Measurements from ENCODE around the gene TMEM131L.
"Not testable (repeated sequence)": the region's sequence is repeated elsewhere in the genome, so short reads cannot be mapped to it uniquely, and the experiment has no call there.

TMEM131L gene

DNA sequence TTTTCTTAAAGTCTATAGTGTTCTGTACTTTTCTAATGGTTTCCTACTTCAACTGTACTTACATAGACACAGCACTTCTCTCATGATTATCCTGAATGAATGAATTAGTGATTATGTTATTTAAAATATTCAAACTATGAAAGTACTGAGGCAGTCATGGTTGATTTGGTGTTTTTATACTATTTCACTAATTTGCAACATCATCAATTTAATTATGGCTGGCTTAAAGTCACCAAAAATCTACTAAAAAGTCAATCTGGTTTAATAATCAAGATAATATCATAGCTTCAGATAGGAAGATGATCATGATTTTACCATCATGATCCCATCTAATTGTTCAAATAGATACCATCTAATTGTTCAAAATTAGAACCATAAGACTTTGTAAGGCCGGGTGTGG is 16.8 kb upstream of the TMEM131L start:
- no peak for DNase-seq

DNA sequence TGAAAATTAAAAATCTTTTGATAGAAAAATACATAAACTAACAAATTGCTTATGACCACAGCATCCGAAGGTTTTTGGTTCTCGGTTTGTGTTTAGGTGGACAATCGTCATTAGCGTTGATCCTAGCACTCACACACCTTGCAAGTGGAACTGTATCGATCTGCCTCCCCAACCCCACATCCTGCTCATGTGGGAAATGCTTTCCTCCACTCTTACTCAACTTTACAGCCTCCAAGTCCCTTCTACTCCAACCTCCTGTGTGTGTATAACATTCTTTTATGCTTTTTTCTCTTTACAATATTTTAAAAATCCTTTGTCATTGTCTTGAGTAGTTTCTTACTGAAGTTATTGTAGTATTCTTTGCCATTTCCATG is 15.6 kb upstream of the TMEM131L start:
- DNase-seq: no peak

DNA sequence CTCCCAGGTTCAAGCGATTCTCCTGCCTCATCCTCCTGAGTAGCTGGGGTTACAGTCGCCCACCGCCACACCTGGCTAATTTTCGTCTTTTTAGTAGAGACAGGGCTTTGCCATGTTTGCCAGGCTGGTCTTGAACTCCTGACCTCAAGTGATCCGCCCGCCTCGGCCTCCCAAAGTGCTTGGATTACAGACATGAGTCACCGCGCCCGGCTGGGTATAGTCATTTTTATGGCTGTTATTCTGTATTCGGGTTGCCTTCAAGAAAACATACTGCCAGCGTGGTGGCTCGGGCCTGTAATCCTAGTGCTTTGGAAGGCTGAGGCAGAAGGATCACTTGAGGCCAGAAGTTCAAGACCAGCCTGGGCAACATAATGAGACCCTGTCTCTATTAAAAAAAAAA is 15.0 kb upstream of the TMEM131L start:
- not testable (repeated sequence) for DNase-seq

DNA sequence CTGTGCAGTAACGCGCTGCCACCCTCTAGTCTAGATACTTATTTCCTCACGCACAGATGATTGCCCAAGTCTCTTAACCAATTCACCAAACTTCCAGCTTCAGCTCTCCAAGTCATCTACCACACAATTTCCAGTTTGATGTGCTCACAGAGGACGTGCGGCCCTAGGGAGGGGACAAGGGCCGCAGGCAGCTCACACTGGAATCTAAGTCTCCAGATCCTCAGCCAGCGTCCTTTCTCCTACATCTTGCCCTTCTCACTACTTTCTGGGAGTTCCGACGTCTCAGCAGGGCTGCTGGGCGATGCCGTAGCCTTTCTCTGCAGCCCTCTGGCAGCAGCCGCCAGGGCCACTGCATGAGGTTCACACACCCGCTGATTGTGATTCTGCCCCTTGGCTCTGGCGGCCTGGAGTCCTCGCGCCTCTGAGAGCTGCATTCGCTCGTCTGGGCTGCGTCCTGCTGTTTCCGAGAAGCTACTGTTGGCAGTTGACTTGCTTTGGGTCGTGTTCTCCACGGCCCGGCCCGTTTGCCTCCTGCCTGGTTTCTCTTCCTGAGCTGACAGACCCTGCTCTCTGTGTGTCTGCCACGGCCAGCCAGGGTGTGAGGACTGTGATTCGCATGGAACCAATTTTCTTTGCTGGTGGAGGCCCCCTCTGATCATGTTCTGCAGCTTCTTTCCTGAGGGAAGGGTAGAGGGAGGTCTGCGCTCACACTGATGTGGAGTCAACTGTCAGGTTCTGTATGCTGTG is 14.1 kb upstream of the TMEM131L start:
- DNase-seq: peak; percentile 68 to 73 (median 71)

DNA sequence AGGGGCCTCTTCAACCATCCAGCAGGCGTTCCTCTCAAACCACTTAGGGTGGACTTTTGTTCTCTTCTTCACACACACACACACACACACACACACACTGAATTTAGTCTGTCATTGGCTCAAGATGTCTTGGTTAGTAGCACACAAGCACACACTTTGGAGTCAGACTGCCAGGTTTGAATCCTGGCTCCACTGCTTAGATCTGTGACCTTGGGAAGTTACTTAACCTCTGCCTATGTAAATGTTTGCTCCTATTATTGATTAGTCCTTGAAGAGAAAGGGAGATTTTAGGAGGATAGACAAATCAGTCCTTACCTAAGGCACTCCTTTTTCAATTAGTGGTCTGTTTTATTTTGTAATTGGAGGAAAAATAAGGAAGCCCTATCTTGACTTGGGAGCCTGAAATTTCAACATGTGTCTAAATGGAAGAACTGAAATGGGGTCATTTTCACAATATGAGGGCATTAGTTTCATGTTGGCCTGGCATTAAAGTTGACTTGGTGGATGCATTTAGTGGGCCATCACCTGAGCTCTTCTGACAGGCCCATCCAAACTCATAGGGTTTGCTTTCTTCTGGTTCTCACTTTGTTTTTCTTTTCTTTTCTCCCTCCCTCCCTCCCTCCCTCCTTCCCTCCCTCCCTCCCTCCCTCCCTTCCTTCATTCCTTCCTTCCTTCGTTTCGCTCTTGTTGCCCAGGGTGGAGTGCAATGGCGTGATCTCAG is 13.3 kb upstream of the TMEM131L start:
- DNase-seq: no peak

DNA sequence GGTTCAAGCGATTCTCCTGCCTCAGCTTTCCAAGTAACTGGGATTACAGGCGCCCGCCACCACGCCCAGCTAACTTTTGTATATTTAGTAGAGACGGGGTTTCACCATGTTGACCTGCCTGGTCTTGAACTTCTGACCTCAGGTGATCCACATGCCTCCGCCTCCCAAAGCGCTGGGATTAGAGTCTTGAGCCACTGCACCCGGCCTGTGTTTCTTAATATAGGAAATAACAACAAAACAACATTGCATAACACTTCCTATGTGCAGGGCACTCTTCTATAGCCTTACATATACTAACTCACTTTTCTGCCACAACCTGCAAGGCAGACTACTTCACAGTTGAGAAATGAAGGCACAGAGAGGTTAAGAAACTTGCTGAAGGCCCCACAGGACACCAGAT is 12.8 kb upstream of the TMEM131L start:
- peak; percentile 59 to 72 (median 71) for DNase-seq

DNA sequence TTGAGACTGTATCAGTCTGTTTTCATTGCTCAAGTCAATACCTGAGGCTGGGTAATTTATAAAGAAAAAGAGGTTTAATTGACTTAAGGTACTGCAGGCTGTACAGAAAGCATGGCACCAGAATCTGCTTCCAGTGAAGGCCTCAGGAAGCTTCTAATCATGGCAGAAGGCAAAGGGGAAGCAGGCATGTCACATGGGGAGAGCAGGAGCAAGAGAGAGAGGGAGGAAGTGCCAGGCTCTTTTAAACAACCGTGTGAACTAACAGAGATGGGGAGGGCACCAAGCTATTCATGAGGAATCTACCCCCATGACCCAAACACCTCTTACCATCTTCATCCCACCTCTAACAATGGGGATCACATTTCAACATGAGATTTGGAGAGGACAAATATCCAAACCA is 7.2 kb upstream of the TMEM131L start:
- no peak for DNase-seq

DNA sequence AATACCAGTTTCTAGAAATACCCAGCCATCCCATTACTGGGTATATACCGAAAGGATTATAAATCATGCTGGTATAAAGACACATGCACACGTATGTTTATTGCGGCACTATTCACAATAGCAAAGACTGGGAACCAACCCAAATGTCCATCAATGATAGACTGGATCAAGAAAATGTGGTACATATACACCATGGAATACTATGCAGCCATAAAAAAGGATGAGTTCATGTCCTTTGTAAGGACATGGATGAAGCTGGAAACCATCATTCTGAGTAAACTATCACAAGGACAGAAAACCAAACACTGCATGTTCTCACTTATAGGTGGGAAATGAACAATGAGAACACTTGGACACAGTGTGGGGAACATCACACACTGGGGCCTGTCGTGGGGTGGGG is 4.6 kb upstream of the TMEM131L start:
- not testable (repeated sequence) for DNase-seq

DNA sequence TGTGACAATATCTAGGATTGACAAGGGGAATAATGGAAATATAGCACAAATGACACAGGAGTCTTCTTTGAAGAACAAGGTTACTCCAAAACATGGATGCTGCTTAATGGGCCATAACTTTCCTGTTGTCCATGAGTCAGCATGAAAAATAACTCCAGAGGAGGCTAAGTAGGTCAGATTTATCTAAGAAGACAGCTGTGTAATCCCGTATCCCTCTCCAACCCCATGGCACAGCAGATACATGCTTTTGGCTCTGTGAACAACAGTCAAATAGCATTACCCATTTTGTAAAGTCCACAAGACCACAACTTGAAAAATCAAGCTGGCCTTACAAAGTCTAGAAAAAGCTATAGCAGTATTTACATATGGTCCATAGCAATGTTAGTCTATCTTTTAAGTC is 2.1 kb upstream of the TMEM131L start:
- no peak for DNase-seq

DNA sequence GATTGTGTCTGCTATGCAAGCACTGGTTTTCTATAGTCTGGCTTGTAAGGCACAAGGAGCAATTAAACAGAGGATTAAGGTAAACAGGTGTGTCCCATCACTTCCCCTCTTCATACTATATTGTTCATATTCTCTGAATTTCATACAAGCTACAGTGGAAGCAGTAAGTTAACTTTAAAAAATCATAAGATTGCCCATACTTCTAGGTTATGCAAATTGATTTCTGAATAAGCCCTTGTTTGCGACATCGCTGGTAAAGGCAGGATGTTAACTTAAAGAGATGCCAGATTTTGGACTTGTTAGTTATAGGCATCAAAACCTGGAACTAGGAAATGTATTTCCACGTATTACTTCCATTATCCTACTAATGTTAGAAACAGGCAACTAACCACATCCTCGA is 1.0 kb upstream of the TMEM131L start:
- DNase-seq: peak; percentile 33 to 66 (median 63)

DNA sequence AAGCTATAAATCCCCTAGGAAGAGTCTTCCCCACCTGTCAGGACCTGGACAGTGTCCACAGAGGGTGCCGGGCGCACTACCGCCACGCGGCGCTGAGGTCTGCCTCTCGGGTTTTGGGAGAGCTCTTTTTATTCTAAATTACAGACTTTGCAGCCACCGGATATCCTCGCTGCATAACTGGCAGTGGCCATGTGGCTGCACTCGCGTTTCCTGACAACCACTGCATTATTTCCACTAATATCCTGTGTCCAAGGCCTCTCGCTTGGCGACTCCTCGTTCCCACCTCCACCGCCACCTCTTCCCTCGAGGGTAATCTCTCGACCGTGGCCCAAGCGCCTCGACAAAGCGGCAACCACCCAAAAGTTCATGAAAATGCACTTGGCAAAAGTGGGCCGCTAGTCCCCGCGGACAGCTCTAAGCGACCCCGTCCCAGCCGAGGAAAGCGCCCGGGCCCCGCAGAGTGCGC is 512 bp upstream of the TMEM131L start:
- DNase-seq: peak in 1 of 3 donors; percentile 26

DNA sequence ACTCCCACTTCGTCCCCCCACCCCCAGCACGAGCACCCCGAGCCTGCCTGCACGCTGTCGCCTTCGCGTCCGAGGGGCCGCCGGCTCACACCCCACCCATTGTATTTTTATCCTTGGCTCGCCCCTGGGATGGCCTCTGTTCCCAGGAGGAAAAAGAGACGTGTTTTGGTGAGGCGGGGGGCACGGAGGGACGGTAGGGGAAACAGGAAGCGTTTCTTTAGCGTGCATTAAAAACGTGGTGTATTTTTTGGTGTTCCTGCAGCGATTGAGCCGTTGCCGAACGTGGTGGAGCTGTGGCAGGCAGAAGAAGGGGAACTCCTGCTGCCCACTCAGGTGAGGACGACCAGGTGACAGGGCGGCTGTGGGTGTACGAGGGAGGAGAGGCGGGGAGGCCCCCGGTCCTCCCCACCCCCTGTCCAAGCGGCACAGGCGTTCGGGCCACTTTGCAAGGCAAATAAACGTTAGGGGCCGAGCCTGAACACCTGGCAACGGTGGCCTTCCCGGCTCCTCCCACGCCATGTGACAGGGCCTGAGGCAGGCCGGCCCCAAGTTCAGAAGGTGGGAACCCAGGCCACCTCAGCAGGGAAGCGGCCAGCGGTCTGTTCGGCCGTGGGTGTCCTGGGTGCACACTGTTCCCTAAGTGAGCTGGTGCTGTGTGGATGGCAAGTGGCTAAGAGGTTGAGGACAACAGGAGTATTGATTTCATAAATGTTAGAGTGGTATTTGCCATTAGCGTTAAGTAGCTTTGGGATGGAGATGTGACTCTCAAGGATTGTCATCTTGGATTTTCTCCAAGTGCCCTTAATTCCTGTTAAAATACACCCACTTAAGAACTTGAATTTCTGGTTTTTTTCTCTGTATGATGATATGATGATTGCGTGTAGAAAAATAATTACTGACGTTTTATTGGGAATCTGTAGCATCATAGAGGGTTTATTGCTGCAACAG is 1.1 kb downstream of the TMEM131L start:
- peak in 2 of 3 donors; percentile 35 to 41 for DNase-seq

DNA sequence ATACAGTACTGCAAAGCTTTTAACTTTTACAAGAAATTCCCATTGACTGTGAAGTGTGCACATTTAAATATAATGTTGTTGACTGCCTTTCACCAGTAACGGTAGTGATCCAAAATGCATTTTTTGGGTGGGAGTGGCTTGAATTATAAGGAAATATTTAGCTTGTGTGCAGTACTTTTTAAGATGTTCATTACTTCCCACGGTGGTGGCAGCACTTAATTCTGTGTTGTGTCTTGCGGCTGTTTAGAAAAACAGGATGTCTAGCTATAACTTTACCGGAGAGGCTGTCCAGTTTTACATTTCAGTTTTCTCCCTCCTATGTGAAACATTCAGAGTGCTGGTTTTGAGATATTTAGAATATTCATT is 1.7 kb downstream of the TMEM131L start:
- peak in 1 of 3 donors; percentile 29 for DNase-seq

DNA sequence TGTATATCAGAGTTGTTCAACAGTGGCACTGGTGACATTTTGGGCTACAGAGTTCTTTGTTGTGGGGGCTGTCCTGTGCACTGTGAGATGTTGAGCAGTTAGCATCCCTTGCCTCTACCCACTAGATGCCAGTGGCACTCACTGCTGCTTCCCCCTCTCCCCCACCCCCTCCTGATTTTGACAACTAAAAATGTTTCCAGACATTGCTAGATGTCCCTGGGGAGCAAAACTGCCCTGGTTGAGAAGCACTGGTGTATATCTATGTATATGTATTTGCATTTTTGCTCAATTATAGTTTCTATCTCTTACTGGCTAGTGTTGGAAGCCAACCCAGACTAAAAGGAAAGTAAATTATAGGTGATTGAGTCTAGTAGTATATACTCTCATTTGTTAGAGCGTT is 2.4 kb downstream of the TMEM131L start:
- DNase-seq: no peak

DNA sequence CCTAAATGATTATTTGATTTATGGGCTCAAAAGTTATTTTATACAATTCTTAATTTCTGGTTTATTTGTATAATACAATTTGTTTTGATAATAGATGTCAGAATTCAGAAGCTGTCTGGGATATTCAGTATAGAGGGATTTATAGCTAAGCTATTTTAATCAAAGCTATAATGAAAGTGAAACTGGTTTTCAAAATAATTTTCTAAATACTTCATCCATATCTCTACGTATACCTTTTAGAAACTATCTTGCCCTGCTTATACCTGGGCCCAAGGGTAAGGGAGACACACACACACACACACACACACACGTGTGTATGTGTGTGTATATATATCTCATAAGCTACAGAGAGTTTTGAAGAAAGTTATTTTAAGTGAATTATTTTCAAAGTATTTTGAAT is 2.9 kb downstream of the TMEM131L start:
- DNase-seq: no peak

DNA sequence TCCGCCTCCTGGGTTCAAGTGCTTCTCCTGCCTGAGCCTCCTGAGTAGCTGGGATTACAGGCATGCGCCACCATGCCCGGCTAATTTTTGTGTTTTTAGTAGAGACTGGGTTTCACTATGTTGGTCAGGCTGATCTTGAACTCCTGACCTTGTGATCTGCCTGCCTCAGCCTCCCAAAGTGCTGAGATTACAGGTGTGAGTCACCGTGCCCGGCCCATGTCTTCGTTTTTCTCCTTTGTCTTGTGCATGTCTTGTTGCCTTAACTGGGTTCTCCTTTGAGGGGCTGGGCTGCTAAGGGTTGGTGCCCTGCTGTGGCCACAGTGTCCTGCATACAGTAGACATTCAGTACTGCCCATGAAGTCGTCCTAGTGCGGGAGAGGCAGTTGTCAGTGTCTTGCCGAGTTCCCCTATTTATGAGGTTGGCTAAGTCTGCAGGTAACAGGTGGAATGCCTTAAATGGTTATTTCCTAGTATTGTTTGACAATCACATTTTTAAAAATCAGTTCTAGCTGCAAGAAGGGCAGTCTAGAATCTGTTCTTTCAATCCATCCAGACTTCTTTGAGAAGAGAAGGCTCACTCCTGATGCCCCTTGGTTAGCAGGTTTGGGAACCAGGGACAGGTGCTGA is 5.0 kb downstream of the TMEM131L start:
- not testable (repeated sequence) for DNase-seq

DNA sequence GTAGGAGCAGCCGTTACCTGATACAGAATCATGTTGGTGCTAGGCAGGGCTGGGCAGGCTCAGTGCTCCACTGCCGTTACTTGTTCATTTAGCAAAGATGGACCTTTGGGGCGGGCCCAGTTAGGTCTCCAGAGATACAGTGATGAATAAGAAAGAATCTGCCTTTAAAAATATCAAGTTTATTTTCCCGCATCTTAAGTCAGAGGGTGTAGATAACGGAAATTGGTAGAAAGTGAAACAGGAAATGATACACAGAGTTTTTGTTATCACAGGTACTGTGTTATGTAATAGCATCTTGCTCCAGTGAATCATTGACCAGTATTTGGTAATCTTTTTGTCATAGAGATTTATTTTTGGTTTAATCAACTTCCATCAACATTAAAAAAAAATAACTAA is 5.5 kb downstream of the TMEM131L start:
- no peak for DNase-seq

DNA sequence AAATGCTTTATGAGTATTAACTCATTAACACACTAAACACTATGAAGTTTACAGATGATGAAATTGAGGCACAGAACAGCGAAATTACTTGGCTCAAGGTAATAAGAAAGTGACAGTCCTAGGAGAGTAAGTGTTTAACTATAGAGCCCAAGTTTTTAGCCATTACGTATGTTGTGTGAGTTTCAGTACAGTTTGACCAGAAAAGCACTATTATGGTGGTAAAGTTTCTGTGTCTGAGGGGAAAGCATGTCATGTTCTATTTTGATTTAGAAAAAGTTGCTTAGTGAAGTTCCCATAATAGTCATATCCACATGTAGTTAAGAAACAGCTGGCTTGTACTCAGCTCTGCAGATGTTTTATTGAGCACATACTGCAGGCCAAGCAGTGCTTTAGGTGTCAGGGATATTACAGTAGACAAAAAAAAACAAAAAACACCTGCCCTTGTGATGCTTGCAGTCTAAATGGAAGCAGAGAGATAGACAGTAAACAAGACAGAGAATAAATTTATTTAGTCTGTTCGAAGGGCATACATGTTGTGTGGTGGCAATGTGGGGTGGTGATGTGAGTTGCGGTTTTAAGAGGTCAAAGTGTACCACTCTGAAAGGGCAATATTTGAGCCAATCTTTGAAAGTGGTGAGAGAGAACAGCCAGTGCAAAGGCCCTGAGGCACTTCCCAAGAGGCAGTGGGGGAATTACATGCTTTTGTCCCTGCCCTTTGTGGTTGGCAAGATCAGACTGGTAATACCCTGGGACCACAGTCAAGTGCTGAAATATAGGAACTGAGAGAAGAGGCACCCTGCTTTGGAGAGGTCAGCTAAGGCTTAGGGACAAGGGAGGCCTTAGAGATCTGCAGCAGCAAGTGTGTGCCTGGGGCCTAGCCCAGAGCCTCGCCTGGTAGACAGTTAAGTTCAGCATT is 6.2 kb downstream of the TMEM131L start:
- DNase-seq: peak; percentile 43 to 52 (median 49)

DNA sequence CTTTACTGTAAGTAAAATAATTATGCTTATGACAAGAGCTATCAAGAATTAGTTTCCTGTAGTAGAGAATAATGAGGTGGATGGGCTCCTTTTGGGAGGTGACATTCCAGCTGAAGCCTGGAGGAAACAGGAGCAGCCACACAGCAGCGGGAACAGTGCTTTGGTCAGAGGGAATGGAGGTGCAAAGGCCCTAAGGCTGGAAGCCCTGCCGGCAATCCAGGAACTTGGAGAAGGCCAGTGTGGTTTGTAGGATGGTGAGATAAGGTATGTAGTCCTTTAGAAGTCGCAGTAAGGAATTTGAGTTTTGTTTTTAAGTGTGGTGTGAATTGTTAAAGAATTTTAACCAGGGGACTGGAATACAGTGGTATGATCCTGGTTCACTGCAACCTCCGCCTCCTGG is 8.1 kb downstream of the TMEM131L start:
- DNase-seq: no peak

DNA sequence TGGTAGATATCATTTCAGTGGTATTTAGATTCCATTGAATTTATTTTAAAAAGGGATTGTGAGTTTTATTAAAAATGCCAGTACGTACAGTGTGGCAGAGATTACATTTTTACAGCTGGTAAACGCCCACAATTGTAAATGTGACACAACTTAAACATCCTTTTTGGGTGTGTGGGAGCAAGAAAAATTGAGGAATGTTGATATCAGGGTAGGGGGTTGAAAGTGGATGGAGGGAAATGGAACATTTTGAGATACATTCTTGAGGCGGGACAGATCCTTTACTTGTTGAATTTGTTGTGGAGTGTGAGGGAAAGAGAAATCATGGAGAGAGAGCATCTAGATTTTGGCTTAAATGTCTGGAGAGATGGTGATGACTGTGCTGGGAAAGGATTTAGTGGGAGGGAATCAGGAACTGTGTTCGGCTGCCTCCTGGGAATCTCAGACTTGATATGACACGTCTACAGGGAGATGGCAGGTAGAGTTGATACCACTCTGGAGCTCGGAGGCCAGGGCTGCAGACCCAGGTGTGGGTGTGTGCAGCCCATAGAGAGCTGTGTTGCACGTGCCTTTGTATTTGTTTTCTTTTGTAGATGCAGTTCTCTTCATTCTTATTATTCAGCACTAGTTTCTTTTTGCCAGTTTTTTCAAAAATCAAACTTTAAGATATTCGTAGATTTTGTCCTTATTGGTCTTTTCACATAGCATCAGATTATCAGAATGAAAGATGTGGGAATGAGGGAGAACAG is 10.8 kb downstream of the TMEM131L start:
- DNase-seq: no peak

DNA sequence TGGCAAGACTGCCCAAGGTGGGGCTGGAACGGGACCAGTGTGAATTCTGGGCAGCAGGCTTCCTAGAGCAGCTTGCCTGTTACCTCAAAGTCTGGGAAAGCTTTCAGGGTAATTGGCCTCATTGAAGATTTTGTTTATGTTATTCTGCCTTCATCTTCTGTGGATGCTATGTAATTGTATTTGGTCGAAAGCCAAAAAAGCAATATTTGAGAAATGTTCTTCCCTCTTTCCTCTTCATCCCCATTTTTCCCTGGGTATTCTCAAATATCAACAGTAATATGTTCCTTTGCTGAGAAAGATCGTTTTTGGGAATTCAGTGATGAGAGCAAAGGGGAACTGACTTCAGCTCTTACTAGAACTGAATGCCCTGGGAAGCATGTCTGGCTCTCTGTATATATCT is 12.9 kb downstream of the TMEM131L start:
- DNase-seq: peak in 1 of 3 donors; percentile 29

All from suppressor macrophage treated with lipopolysaccharide for 1 hour (primary cell).